GM11168 (cell line): ENCODE data around the gene EIF4G1.

ENCODE experiments used
- in situ Hi-C: fragments of 300-500 bp; cut with MboI; formaldehyde crosslinking; loops from one replicate; pipeline ENCODE4 v1.12.0; 2022; ENCODE audit warnings: low sequenced_read_pairs; ENCODE audit not compliant: unreplicated experiment

Gene EIF4G1

DNA sequence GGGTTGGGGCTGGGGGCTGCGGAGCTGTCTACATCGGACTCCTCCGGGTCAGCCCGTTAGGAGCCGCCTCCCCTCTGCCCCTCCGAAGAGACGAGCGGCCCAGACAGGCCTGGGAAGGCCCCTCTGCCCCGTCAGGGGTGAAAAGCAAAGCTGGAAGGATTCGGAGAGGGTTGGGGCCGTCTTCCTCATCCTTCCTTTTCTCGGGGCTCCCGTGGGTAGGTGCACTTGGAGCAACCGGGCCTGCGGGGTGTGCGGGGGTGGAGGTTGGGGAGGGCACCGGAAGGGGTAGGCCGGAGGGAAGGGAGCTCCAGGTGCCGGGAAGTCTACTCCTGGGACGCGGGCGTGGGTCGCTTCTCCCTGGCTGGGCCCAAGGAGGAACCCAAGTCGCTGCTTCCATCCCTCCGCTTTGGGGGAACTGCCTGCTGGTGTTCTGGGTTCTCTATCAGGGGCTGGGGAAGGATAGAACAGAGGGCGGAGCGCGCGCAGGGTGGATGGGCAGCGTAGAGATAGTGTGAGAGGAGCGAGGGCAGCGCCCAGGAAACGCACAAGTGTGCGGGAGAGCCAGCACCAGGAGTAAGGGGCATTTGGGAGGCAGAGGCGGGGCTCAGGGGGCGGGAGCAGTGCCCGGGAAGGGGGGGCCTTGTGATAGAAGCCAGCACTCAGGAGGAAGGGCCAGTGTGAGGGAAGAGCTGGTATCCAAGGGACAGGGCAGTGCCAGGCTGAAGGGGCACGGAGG, 47.7 kb downstream of the EIF4G1 start:
- in situ Hi-C loops: no loop called here

DNA sequence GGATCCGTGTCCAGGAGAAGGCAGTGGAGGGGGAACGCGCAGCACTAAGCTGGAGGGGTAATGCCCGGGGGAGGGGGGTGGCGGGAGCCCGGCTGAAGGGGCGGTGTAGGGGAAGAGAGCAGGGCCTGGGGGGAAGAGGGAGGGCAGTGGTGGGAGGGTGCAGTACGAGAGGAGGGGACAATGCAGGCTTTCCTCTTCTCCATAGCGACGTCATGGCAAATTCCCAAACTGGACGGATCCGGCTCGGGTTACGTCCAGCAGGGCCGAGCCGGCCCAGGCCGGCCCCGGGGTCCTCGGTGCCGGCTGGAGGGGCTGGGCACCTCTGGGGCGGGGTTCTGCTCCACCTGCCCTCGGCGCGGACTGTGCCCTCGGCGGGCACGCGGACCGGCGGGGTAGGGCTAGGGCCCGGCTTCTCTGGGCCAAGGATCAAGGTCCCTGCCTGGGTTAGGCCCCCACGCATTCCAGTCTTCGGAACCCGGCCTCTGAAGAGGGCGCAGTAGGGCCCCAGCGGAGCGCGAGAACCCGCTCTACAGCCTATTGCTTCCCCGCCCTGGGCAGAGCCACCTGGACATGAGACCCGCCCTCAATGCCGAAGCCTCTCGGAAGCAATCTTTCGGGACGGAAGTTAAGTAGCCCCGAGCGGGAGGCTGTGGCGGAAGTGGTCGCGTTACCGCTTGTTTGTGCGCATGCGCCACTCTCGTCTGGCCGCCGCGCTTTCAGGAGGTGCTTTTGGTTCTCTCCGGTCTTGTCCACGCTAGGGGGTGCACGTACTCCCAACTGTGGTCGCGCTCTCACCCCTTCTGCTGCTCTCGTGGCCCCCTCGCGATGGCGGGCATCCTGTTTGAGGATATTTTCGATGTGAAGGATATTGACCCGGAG, 48.5 kb downstream of the EIF4G1 start:
- in situ Hi-C loops: no loop called here

DNA sequence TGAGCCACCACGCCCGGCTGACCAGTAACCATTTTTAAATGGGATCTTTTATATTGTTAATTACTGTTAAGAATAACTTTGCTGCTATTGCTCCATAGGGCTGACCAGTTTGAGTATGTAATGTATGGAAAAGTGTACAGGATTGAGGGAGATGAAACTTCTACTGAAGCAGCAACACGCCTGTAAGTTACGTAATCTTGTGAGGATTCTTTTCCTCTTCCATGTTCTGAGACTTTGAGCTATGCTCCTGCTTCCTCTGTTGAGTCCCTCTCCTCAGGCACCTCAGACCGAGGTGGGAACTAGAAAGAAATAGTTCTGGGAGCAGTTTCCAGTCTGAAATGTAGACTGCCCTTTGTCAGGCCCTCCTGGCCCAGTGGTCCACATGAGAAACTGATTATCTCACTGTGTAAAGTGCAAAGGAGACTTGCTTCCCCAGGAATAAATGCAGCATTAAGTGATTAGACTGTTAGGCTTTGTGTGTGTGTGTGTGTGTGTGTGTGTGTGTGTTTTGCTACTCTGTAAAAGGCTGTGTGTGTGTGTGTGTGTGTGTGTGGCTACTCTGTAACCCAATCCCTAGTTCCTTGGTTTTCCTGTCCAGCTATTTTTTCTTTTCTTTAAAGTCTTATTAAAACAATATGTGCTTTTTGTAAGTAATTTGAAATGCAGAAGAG, 52.3 kb downstream of the EIF4G1 start:
- in situ Hi-C loops: no loop called here

DNA sequence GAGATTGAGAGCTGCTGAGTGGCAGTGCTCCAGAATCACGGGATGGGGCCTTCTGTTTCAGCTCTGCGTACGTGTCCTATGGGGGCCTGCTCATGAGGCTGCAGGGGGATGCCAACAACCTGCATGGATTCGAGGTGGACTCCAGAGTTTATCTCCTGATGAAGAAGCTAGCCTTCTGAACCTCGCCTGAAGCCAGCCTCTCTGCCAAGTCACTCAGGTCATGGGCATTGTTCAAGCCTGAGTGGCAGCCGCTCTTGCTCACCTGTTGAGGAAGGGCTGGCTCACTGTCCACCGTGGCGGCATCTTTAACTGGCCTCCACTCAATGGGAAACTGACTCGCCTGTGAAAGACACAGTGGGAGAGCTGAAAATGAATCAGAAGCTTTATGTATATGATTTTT, 53.7 kb downstream of the EIF4G1 start:
- in situ Hi-C loops: no loop called here

DNA sequence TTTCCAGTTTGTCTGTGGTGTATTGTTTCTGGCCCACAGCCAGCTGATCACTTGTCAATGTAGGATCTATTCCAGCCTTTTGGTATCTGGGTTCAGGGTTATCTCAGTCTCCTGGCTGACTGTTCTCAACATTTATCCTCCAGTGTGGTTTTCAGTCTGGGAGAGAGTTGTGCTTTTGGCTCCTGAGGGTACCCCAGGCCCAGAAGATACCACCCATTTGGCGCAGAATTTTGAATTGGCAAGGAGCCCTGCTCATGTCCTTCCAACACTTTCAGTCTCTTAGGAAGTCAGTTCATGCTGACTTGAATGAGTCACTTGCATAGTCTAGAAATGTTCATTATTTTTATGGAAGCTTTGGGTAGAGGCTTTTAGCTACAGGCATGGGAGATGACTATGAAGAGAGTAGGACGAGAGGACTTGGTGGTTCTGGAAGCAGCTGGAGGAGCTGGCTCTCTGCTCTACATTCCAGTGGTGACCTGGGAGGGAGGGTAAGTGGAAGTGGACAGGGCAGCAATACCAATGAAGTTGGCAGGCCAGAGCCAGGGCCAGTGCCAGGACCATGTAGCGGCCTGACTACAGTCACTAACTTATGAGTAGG, 54.3 kb downstream of the EIF4G1 start:
- in situ Hi-C loops: no loop called here

DNA sequence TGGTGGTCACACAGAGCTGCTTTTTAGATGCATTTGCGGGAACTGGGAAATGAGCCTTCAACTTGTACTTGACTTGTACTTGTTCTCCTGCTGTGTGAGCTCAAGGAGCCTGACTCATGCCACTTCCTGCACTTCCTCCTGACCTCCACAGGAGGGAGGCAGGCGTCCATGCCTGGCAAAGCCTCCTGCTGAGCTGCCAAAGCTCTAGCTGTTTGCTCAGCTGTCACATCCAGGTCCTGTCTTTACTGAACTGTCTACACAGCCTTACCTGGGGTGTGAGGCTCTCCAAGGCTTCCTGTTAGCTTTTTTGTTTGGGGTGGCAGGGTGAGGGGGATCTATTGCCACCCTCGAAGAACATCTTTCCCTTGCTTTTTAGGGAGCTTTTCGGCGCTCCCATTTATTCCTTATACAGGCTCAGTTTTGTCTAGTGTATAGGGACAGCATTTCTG, 57.2 kb downstream of the EIF4G1 start:
- in situ Hi-C loops: no loop called here

DNA sequence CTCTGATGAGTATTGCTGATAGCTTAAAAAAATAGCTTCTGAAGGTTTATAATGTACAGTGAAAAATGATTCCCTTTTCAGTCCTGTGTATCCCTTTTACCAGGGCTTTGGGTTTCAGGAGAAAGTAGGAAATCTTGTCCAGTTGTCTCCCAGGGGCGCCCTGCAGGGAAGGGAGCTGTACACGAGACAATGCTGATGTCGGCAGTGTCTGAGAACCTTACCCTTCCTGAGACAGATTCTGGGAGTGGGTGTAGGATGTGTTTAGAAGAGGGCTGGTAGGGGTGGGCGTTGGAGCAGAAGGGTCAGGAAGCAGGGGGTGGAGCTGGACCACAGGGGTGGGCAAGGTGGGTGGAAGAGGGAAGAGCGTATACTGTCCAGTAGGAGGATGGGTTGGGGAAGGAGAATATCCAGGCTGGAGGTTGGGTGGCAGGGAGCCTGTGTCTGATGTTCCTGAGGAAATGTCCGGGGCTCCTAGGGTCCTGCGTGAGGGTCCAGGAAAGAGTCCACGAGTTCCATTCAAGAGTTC, 58.0 kb downstream of the EIF4G1 start:
- in situ Hi-C loops: no loop called here

DNA sequence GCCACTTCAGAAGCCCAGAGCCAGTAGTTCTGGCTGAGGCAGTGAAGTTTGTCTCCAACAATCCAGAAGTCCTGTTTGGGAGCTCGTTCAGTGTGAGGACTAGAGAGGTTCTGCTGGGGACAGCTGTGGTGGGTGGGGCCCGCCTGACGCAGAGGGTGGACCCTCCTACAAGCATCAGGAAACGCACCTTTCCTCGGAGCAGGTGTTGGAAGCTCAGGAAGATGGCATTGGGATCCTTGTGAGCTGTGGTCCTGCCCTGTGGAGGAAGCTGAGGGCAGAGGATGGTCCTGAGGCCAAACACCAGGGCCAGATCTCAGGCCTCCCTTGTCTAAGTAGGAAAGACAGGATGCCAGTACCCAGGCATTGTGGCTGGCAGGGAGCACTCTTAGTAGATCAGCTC, 58.5 kb downstream of the EIF4G1 start:
- in situ Hi-C loops: no loop called here

DNA sequence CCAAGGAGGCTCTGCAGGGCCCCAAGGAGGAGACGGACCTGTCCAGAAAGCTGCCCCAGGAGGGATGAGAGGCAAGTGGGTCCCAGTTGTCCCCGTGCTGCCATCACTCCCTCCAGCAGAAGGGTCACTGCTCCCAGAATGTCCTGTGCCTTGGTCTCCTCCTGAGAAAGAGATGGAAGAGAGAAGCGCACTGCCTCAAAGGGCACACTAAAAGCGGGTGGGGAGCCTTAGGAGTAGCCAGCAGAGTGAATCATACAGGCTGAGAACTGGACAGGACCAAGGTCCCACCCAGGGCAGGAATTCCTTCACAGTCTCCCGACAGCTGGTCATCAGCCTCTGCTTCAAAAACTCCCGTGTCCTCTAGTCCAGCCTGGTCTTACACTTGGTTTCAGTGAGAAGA, 59.0 kb downstream of the EIF4G1 start:
- in situ Hi-C loops: no loop called here

DNA sequence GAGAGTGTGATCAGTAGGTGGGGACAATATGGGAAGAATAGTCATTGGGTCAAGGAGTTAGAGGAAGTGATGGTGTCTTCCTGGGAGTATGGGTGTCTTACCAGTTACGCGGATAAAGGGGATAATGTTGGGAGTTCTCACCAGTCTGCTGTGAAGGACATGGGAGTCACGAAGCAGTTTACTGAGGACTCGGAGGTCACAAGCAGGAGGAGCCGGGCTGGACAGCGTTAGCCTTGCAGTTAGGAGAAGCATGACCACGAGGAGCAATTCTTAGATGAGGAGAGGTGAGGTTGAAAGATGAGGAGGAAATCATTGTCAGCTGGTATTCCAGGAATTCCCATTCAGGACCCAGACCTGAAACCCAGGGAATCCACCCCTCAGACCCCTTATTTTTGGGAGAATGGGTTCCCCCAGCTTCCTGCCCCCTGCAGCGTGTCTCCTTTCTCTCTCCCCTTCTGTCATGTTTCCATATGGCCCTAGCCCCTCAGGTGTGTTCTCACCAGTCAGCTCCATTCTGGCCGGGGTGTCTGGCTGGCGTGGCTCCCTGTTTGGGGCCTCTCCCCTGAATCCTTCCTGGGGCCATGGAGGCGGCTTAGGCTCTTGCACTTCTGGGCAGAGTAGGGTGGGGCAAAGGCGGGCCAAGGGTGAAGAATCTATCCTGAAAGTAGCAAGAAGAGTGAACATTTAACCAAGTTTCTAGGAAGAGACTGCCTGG, 61.5 kb downstream of the EIF4G1 start:
- in situ Hi-C loops: no loop called here

DNA sequence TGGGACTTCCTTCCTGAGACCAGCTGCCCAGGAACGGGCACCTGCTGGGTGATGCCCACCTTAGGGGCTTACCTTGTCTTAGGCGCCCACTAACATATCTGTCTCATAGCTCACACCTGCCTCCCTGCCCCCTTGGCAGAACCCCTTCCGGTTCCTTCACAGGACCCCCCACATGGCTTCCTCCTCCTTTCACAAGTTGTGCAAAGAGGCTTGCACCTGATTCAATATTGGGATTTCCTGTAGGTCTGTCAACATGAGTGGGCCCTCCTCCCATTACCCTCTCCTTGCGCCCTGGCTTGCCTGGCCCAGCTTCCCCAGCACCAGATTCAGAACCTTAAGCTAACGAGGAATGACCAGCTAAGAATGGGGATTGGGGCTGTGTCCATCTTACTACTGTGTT, 63.0 kb downstream of the EIF4G1 start:
- in situ Hi-C loops: no loop called here

DNA sequence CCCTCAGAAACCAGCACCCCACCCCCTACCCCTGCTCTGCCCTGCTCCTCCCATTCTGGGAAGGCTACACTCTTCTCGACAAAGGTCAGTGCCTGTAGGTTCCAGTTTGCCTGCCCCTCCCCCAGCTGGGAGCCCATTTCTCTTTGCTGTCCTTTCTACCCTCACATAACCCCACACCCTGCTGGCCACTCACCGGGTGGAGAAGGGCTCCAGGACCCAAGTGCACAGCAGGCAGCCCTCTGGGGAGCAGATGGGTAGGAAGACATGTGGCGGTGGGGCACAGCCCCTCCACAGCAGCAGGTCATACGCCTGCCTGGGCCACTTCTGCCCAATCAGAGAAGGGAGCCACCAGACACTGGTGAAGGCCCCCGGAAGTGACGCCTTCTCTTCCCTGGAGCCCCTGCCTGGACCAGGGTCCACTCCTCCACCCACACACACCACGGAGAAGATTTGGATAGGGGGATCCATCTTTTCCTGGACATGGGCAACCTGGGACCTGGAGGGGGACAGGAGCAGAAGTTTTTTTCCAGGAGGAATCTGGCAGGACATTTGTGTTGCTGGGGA, 63.6 kb downstream of the EIF4G1 start, which contains the start of gene THPO:
Gene THPO, minus strand, starts transcription at position 326 of the 564 bp plus-strand sequence. CDS start 1,948 bp downstream, outside the sequence.
- in situ Hi-C loops: no loop called here

DNA sequence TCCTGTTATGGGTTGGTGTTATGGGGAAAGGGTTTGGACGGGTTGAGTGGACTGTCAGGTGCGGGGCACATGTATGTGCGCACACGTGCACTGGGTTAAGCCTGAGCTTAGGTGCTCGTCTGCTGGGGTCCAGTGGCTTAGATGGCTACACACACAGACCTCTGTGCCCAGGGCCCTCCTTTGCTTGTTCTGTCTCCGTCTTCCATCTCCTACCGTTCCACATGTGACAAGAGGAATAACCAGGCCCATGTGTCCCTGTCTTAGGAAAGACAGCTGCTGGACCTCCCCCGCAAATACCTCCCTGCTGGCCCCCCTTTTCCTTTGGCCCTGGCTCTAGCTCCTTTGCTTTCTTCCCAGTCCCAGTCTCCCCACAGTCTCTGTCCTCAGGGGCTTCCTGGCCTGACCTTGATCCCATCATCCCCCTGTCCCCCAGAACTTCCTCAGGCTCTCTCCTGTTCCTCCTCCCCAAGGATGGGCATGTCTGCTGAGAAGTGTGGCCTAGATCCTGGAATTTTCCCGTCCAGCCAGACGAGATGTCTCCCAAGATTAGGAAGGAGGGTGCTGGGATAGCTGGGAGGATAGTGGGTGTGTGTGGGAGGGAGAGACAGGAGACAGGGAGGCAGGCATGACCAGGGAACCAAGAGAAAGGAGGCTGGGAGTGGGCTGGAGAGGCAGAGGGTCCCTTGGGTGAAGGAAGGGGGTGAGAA, 64.4 kb downstream of the EIF4G1 start:
- in situ Hi-C loops: no loop called here

DNA sequence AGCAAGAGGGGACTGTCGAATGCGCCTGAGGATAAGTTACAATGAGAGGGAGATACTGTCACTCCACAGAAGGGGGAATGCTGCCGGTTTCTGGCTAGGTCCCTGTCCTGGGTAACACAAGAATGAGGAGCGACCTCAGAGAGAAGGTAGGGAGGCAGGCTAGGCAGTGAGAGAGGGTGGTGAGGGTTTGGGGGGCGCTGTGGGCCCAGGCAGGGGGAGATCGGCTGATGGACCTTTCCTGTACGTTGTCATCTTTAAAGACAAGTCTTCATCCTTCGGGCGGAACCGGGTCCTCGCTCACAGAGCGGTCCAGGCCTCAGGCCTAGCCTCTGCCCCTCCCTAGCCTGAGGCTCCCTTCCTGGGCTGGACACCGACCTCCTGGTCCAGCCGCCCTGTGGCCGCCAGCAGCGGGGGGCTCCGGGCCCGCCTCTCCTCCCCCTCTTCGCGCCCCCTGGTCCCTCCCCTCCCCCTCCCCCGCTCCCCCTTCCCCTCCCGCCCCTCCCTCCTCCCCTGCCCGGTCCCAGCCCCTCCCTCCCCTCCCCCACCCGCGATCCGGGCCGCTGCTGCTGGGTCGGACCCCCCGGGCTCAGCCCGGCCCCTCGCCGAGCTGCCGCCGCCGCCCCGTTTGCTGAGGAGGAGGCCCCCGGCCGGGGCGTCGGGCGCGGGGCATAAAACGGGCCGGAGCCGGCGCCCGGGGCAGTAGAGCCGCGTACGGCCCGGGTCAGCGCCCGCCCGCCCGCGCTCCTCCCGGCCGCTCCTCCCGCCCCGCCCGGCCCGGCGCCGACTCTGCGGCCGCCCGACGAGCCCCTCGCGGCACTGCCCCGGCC, 65.2 kb downstream of the EIF4G1 start, which contains the start of gene CHRD:
Gene CHRD, plus strand, starts transcription at position 697 of the 827 bp plus-strand sequence. CDS start 265 bp downstream, outside the sequence.
- in situ Hi-C loops: no loop called here

DNA sequence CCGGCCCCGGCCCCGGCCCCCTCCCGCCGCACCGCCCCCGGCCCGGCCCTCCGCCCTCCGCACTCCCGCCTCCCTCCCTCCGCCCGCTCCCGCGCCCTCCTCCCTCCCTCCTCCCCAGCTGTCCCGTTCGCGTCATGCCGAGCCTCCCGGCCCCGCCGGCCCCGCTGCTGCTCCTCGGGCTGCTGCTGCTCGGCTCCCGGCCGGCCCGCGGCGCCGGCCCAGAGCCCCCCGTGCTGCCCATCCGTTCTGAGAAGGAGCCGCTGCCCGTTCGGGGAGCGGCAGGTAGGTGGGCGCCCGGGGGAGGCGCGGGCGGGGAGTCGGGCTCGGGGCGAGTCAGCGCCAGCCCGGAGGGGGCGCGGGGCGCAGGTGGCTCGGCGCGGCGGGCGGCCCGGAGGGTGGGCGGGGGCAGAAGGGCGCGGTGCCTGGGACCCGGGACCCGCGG, 65.8 kb downstream of the EIF4G1 start:
- in situ Hi-C loops: no loop called here

DNA sequence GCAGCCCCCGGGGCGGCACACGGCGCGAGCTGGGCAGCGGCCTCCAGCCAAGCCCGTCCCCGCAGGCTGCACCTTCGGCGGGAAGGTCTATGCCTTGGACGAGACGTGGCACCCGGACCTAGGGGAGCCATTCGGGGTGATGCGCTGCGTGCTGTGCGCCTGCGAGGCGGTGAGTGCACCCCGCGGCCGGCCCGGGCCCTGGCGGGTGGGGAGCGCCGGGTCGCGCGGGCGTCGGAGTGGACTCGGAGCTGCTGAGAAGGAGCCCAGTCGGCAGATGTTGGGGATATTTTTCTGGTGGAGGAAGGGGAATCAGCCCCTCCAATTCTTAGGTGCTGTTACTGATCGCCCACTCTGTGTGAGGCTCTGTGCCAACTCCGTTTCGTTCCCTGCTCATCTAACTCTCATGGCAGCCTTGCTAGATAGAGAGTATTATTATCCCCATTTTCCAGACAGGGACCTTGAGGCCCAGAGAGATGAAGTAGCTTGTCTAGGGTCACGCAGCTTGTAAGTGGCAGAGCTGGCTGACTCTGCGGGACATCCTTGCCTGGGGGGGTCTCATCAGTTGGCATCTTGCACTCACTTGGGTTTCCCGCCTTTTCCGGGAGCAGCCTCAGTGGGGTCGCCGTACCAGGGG, 66.3 kb downstream of the EIF4G1 start:
- in situ Hi-C loops: no loop called here
